HG02884 (cell line): Measurements from ENCODE around the gene LENG9.
A peak's percentile ranks its signal among the peaks of the same experiment; 100 is the strongest.
"Not testable (repeated sequence)": the region's sequence is repeated elsewhere in the genome, so short reads cannot be mapped to it uniquely, and the experiment has no call there.

Experiments used
- ATAC-seq: cut with Tn5 transposase; IDR thresholded peaks from one replicate; pipeline ENCODE4 v1.9.1; 2021; ENCODE audit warnings: mild to moderate bottlenecking, moderate library complexity; ENCODE audit not compliant: unreplicated experiment

The LENG9 gene

GRCh38 chr19:54460230-54461005 lies 3.2 kb downstream of the LENG9 start:
- ATAC-seq = no peak

- no peak for ATAC-seq
Measured at GRCh38 chr19:54459282-54460229, 4.0 kb downstream of the LENG9 start.

GRCh38 chr19:54458648-54459281 lies 4.8 kb downstream of the LENG9 start:
- ATAC-seq = no peak

- ATAC-seq = no peak
Measured at GRCh38 chr19:54457773-54458647, 5.6 kb downstream of the LENG9 start.

GRCh38 chr19:54456423-54457373 lies 6.9 kb downstream of the LENG9 start:
- no peak for ATAC-seq

- no peak for ATAC-seq
Measured at GRCh38 chr19:54455786-54456422, 7.7 kb downstream of the LENG9 start.

- no peak for ATAC-seq
Measured at GRCh38 chr19:54454781-54455675, 8.6 kb downstream of the LENG9 start.

- ATAC-seq = no peak
Measured at GRCh38 chr19:54453921-54454780, 9.4 kb downstream of the LENG9 start.

- ATAC-seq = no peak
Measured at GRCh38 chr19:54452626-54453025, 11.0 kb downstream of the LENG9 start.

- ATAC-seq = no peak
Measured at GRCh38 chr19:54451997-54452396, 11.6 kb downstream of the LENG9 start.

GRCh38 chr19:54451331-54451871 lies 12.2 kb downstream of the LENG9 start:
- ATAC-seq = no peak

GRCh38 chr19:54449701-54450069 lies 13.9 kb downstream of the LENG9 start:
- peak; percentile 5 for ATAC-seq

GRCh38 chr19:54448774-54449700 lies 14.5 kb downstream of the LENG9 start, which contains the start of gene LENG8:
Gene LENG8 (plus strand): TSS chr19:54449199. CDS start chr19:54451345, 2,146 bp downstream.
- ATAC-seq = peak; percentile 84

GRCh38 chr19:54448040-54448773 lies 15.4 kb downstream of the LENG9 start:
- no peak for ATAC-seq

- not testable (repeated sequence) for ATAC-seq
Measured at GRCh38 chr19:54446349-54446748, 17.2 kb downstream of the LENG9 start.
